Measurements from ENCODE around the gene UTP15.

DNA sequence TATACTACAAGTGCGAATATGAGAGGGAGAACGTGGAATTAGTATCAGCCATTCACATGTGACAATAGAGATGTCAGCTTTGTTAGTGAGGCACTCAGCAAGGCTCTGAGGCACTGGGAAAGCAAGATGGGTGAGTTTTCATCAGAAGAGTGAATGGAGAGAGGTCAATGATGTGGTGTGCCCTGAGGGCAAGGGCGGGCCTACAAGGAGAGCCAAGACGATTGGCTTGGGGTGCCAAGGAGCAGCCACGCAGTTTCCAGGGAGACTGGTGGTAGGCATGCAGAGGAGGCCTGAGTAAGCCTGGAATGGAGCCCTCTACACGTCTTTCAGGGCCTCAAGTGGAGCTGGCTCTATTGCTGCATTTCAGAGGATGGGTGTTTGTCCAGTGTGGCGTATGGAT, 42.6 kb upstream of the UTP15 start:
- TF ChIP-seq POLR2AphosphoS5 (IDR thresholded peaks at IDR 0.05; ENCODE audit: low read depth, low read length) = no peak
- TF ChIP-seq, protein P1, sequence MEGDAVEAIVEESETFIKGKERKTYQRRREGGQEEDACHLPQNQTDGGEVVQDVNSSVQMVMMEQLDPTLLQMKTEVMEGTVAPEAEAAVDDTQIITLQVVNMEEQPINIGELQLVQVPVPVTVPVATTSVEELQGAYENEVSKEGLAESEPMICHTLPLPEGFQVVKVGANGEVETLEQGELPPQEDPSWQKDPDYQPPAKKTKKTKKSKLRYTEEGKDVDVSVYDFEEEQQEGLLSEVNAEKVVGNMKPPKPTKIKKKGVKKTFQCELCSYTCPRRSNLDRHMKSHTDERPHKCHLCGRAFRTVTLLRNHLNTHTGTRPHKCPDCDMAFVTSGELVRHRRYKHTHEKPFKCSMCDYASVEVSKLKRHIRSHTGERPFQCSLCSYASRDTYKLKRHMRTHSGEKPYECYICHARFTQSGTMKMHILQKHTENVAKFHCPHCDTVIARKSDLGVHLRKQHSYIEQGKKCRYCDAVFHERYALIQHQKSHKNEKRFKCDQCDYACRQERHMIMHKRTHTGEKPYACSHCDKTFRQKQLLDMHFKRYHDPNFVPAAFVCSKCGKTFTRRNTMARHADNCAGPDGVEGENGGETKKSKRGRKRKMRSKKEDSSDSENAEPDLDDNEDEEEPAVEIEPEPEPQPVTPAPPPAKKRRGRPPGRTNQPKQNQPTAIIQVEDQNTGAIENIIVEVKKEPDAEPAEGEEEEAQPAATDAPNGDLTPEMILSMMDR (IDR thresholded peaks at IDR 0.05) = no peak
- TF ChIP-seq SIN3A (IDR thresholded peaks at IDR 0.05; ENCODE audit: borderline replicate concordance, insufficient read depth, low read depth, low read length) = no peak
- TF ChIP-seq, protein P2, sequence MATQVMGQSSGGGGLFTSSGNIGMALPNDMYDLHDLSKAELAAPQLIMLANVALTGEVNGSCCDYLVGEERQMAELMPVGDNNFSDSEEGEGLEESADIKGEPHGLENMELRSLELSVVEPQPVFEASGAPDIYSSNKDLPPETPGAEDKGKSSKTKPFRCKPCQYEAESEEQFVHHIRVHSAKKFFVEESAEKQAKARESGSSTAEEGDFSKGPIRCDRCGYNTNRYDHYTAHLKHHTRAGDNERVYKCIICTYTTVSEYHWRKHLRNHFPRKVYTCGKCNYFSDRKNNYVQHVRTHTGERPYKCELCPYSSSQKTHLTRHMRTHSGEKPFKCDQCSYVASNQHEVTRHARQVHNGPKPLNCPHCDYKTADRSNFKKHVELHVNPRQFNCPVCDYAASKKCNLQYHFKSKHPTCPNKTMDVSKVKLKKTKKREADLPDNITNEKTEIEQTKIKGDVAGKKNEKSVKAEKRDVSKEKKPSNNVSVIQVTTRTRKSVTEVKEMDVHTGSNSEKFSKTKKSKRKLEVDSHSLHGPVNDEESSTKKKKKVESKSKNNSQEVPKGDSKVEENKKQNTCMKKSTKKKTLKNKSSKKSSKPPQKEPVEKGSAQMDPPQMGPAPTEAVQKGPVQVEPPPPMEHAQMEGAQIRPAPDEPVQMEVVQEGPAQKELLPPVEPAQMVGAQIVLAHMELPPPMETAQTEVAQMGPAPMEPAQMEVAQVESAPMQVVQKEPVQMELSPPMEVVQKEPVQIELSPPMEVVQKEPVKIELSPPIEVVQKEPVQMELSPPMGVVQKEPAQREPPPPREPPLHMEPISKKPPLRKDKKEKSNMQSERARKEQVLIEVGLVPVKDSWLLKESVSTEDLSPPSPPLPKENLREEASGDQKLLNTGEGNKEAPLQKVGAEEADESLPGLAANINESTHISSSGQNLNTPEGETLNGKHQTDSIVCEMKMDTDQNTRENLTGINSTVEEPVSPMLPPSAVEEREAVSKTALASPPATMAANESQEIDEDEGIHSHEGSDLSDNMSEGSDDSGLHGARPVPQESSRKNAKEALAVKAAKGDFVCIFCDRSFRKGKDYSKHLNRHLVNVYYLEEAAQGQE (IDR thresholded peaks at IDR 0.05; ENCODE audit: insufficient read depth in 1 of 2, low read depth in 2 of 2, low read length in 1 of 2) = no peak

All from Panc1 (cell line).